ENCODE data around the gene SMYD3.

The SMYD3 gene

GRCh38 chr1:246293366-246294121 lies 213.5 kb downstream of the SMYD3 start (continued):
- TF ChIP-seq REST (tag by site-specific recombination; IDR thresholded peaks at IDR 0.05), result no peak
- no peak for TF ChIP-seq ZSCAN30 (tag by site-specific recombination; IDR thresholded peaks at IDR 0.05)
- TF ChIP-seq PRDM4 (tag by site-specific recombination; IDR thresholded peaks at IDR 0.05), result no peak

- TF ChIP-seq ZNF280D (tag by site-specific recombination; IDR thresholded peaks at IDR 0.05) (no peak), GLIS2 (tag by site-specific recombination; IDR thresholded peaks at IDR 0.05) (no peak), YY1 (tag by site-specific recombination; IDR thresholded peaks at IDR 0.05) (no peak), ZNF530 (tag by site-specific recombination; IDR thresholded peaks at IDR 0.05; ENCODE audit: low read depth) (no peak), ZNF211 (tag by site-specific recombination; IDR thresholded peaks at IDR 0.05; ENCODE audit: low read depth) (no peak)
- Histone ChIP-seq H3K4me3 (ENCODE audit: low read depth, low read length) (no peak overlapping the region), H3K9me3 (ENCODE audit: control insufficient read depth, insufficient read depth, low read depth, low read length) (no peaks in the 10 kb centered on the region), H3K4me1 (ENCODE audit: control insufficient read depth, insufficient read depth, low read length) (no peaks in the 10 kb centered on the region), H3K36me3 (ENCODE audit: control insufficient read depth in 2 of 2, insufficient read depth in 1 of 2, low read length in 2 of 2) (no peaks in the 10 kb centered on the region), H3K27ac (ENCODE audit: extremely low read depth, low read depth, low read length) (no peak overlapping the region)
- ChIA-PET POLR2A (no interaction called here), CTCF (no interaction called here)
These were observed 214.5 kb downstream of the SMYD3 start for GRCh38 chr1:246292571-246292970.

- no peaks in the 10 kb centered on the region for H3K9me3 ChIP-seq (ENCODE audit: control insufficient read depth, insufficient read depth, low read depth, low read length)
- H3K4me1 ChIP-seq (ENCODE audit: control insufficient read depth, insufficient read depth, low read length), result no peaks in the 10 kb centered on the region
- ChIA-PET POLR2A (no interaction called here), CTCF (interaction anchor here (0.7 kb wide), 1 partner anchor 47 kb away, joined by 3 read pairs; no protein-coding TSS in a partner anchor)
- no peaks in the 10 kb centered on the region for H3K36me3 ChIP-seq (ENCODE audit: control insufficient read depth in 2 of 2, insufficient read depth in 1 of 2, low read length in 2 of 2)
- H3K4me3 ChIP-seq (ENCODE audit: low read depth, low read length), result no peak overlapping the region
- no peak overlapping the region for H3K27ac ChIP-seq (ENCODE audit: extremely low read depth, low read depth, low read length)
- TF ChIP-seq ZBTB6 (tag by site-specific recombination; IDR thresholded peaks at IDR 0.05) (no peak), ZNF423 (tag by site-specific recombination; IDR thresholded peaks at IDR 0.05) (no peak), GLI4 (tag by site-specific recombination; IDR thresholded peaks at IDR 0.05) (no peak), ZNF2 (tag by site-specific recombination; IDR thresholded peaks at IDR 0.05) (no peak), ZNF701 (tag by site-specific recombination; IDR thresholded peaks at IDR 0.05) (no peak), ZNF23 (tag by site-specific recombination; IDR thresholded peaks at IDR 0.05; ENCODE audit: borderline replicate concordance) (no peak), SCRT2 (tag by site-specific recombination; IDR thresholded peaks at IDR 0.05) (no peak), INSM2 (tag by site-specific recombination; IDR thresholded peaks at IDR 0.05) (no peak)
These were observed 216.0 kb downstream of the SMYD3 start for GRCh38 chr1:246291127-246291526.
